Measurements from ENCODE around the gene MAMLD1.

Gene MAMLD1

GRCh38 chrX:150405576-150405975 is 42.5 kb downstream of the MAMLD1 start:
- no peak for DNase-seq (ENCODE audit: low read depth in 2 of 2, low spot score in 1 of 2)

- DNase-seq (ENCODE audit: low read depth in 2 of 2, low spot score in 1 of 2) = no peak
These were observed 43.5 kb downstream of the MAMLD1 start for GRCh38 chrX:150406596-150406995.

GRCh38 chrX:150408007-150408406 is 44.9 kb downstream of the MAMLD1 start:
- DNase-seq (ENCODE audit: low read depth in 2 of 2, low spot score in 1 of 2) = no peak

GRCh38 chrX:150408561-150408960 is 45.4 kb downstream of the MAMLD1 start:
- DNase-seq (ENCODE audit: low read depth in 2 of 2, low spot score in 1 of 2) = no peak

GRCh38 chrX:150409486-150409885 is 46.4 kb downstream of the MAMLD1 start:
- no peak for DNase-seq (ENCODE audit: low read depth in 2 of 2, low spot score in 1 of 2)

- no peak for DNase-seq (ENCODE audit: low read depth in 2 of 2, low spot score in 1 of 2)
These were observed 46.8 kb downstream of the MAMLD1 start for GRCh38 chrX:150409964-150410363.

GRCh38 chrX:150410513-150410912 is 47.4 kb downstream of the MAMLD1 start:
- DNase-seq (ENCODE audit: low read depth in 2 of 2, low spot score in 1 of 2) = no peak

GRCh38 chrX:150411656-150412055 is 48.5 kb downstream of the MAMLD1 start:
- DNase-seq (ENCODE audit: low read depth in 2 of 2, low spot score in 1 of 2) = no peak

- DNase-seq (ENCODE audit: low read depth in 2 of 2, low spot score in 1 of 2) = no peak
These were observed 51.1 kb downstream of the MAMLD1 start for GRCh38 chrX:150414228-150414627.

- no peak for DNase-seq (ENCODE audit: low read depth in 2 of 2, low spot score in 1 of 2)
These were observed 53.4 kb downstream of the MAMLD1 start for GRCh38 chrX:150416469-150416868.

GRCh38 chrX:150421816-150422215 is 58.7 kb downstream of the MAMLD1 start:
- DNase-seq (ENCODE audit: low read depth in 2 of 2, low spot score in 1 of 2) = no peak

- no peak for DNase-seq (ENCODE audit: low read depth in 2 of 2, low spot score in 1 of 2)
These were observed 66.5 kb downstream of the MAMLD1 start for GRCh38 chrX:150429594-150429993.

- DNase-seq (ENCODE audit: low read depth in 2 of 2, low spot score in 1 of 2) = no peak
These were observed 73.1 kb downstream of the MAMLD1 start for GRCh38 chrX:150436195-150436594.

GRCh38 chrX:150438165-150438564 is 75.0 kb downstream of the MAMLD1 start:
- no peak for DNase-seq (ENCODE audit: low read depth in 2 of 2, low spot score in 1 of 2)

GRCh38 chrX:150446151-150446550 is 83.0 kb downstream of the MAMLD1 start:
- no peak for DNase-seq (ENCODE audit: low read depth in 2 of 2, low spot score in 1 of 2)

- DNase-seq (ENCODE audit: low read depth in 2 of 2, low spot score in 1 of 2) = no peak
These were observed 83.9 kb downstream of the MAMLD1 start for GRCh38 chrX:150446995-150447394.

- DNase-seq (ENCODE audit: low read depth in 2 of 2, low spot score in 1 of 2) = no peak
These were observed 86.2 kb downstream of the MAMLD1 start for GRCh38 chrX:150449313-150449712.

- no peak for DNase-seq (ENCODE audit: low read depth in 2 of 2, low spot score in 1 of 2)
These were observed 87.5 kb downstream of the MAMLD1 start for GRCh38 chrX:150450519-150451177.

- DNase-seq (ENCODE audit: low read depth in 2 of 2, low spot score in 1 of 2) = no peak
These were observed 88.8 kb downstream of the MAMLD1 start for GRCh38 chrX:150451953-150452352.

- no peak for DNase-seq (ENCODE audit: low read depth in 2 of 2, low spot score in 1 of 2)
These were observed 91.0 kb downstream of the MAMLD1 start for GRCh38 chrX:150454083-150454482.

- DNase-seq (ENCODE audit: low read depth in 2 of 2, low spot score in 1 of 2) = no peak
These were observed 91.5 kb downstream of the MAMLD1 start for GRCh38 chrX:150454508-150455214.

- no peak for DNase-seq (ENCODE audit: low read depth in 2 of 2, low spot score in 1 of 2)
These were observed 92.1 kb downstream of the MAMLD1 start for GRCh38 chrX:150455215-150455608.

- no peak for DNase-seq (ENCODE audit: low read depth in 2 of 2, low spot score in 1 of 2)
These were observed 93.3 kb downstream of the MAMLD1 start for GRCh38 chrX:150456466-150456865.

Measured in stimulated activated CD8-positive, alpha-beta memory T cell treated with anti-CD3 and anti-CD28 coated beads, Interleukin-4, amount 100 ng/mL, for 1 hour (primary cell).